SW480 (cell line): ENCODE data around the gene MTA1.

Experiments
- DNase-seq: peaks from one replicate; pipeline ENCODE4 v3.0.0-alpha.2; 2016; ENCODE audit warnings: low spot score

Gene MTA1

GRCh38 chr14:105410642-105411016 lies 9.0 kb upstream of the MTA1 start:
- no peak for DNase-seq

- peak; percentile 71 for DNase-seq
Measured at GRCh38 chr14:105411017-105411941, 8.3 kb upstream of the MTA1 start.

GRCh38 chr14:105411985-105412770 lies 7.4 kb upstream of the MTA1 start:
- no peak for DNase-seq

GRCh38 chr14:105412771-105413543 lies 6.7 kb upstream of the MTA1 start:
- no peak for DNase-seq

GRCh38 chr14:105413544-105413886 lies 6.1 kb upstream of the MTA1 start:
- DNase-seq, result no peak

GRCh38 chr14:105414456-105415371 lies 4.9 kb upstream of the MTA1 start:
- peak; percentile 70 for DNase-seq

GRCh38 chr14:105415481-105416428 lies 3.9 kb upstream of the MTA1 start:
- no peak for DNase-seq

- DNase-seq, result no peak
Measured at GRCh38 chr14:105416671-105417070, 3.0 kb upstream of the MTA1 start.

- no peak for DNase-seq
Measured at GRCh38 chr14:105417690-105418121, 1.9 kb upstream of the MTA1 start.

GRCh38 chr14:105418269-105419194 lies 1.1 kb upstream of the MTA1 start:
- no peak for DNase-seq

- DNase-seq, result no peak
Measured at GRCh38 chr14:105420101-105420973, 710 bp downstream of the MTA1 start.

- no peak for DNase-seq
Measured at GRCh38 chr14:105420974-105421674, 1.5 kb downstream of the MTA1 start.

- no peak for DNase-seq
Measured at GRCh38 chr14:105421723-105422615, 2.3 kb downstream of the MTA1 start.

GRCh38 chr14:105422695-105423487 lies 3.3 kb downstream of the MTA1 start:
- no peak for DNase-seq

GRCh38 chr14:105423488-105424195 lies 4.0 kb downstream of the MTA1 start:
- no peak for DNase-seq
